Colonic mucosa (tissue), 4 donors: Measurements from ENCODE around the gene SFSWAP. TPM values are rescaled to one million over a fixed set of nuclear protein-coding genes. Genes with fewer than 3 reads are reported as not detected.
"Not testable (repeated sequence)": the region's sequence is repeated elsewhere in the genome, so short reads cannot be mapped to it uniquely, and the experiment has no call there.

Source experiments
- DNase-seq: peaks from one replicate; pipeline ENCODE4 v3.0.0-alpha.2; 2020
- H3K27ac ChIP-seq: fragments of 200-600 bp; one replicate; pipeline ENCODE4 v1.8.0; 2021
- H3K27me3 ChIP-seq: fragments of 200-600 bp; one replicate; pipeline ENCODE4 v1.8.0; 2021
- H3K36me3 ChIP-seq: fragments of 200-600 bp; one replicate; pipeline ENCODE4 v1.8.0; 2021
- H3K4me1 ChIP-seq: fragments of 200-600 bp; one replicate; pipeline ENCODE4 v1.8.0; 2021; ENCODE audit warnings: mild to moderate bottlenecking
- H3K4me3 ChIP-seq: fragments of 200-600 bp; one replicate; pipeline ENCODE4 v1.8.0; 2021
- H3K9ac ChIP-seq, 2 donors: one replicate each; pipeline ENCODE4 v1.7.0; 2013; ENCODE audit warnings: control low read depth in 2 of 2, low read depth in 2 of 2, low read length in 2 of 2
- H3K9me3 ChIP-seq: fragments of 200-600 bp; one replicate; pipeline ENCODE4 v1.8.0; 2021
- CTCF ChIP-seq: fragments of 200-600 bp; IDR thresholded peaks from one replicate; pipeline ENCODE4 v1.8.0; 2022; ENCODE audit warnings: antibody characterized with exemption, mild to moderate bottlenecking
- intact Hi-C: fragments of 100-400 bp; cut with DNase I; formaldehyde crosslinking; loops from one replicate; pipeline ENCODE4 v1.14.1; 2022
- total RNA-seq, 2 donors: library from RNA; stranded (reverse); fragmentation: NEBNext Ultra II Directional in 1 of 2; extraction: Animal tissue kit (Norgen Biotek cat#: 25700) in 1 of 2; gene quantifications; one replicate each; pipeline ENCODE4 v1.2.1, GENCODE V29; 2021
- donor health status: healthy.
- donor health status: DM: no; HTN: no; CAD: no.
- donor health status: DM: no; HTN: no; CAD: no.

SFSWAP gene
- total RNA-seq, 2 donors from 2014 or later, result 28.2 to 35.6 TPM

GRCh38 chr12:131806674-131807073 is 95.8 kb downstream of the SFSWAP start:
- intact Hi-C loops, result no loop called here

GRCh38 chr12:131808744-131809371 is 98.0 kb downstream of the SFSWAP start:
- Histone ChIP-seq H3K36me3 (no peaks in the 10 kb centered on the region), H3K27ac (no peak overlapping the region), H3K4me1 (no peaks in the 10 kb centered on the region), H3K4me3 (peak overlapping the region; percentile 19), H3K9me3 (no peaks in the 10 kb centered on the region), H3K9ac (no peak overlapping the region), H3K27me3 (no peaks in the 10 kb centered on the region)
- no peak for DNase-seq
- TF ChIP-seq CTCF, result no peak
- intact Hi-C loops, result no loop called here

More at GRCh38 chr12:131806674-131807073, 95.8 kb downstream of the SFSWAP start:
- H3K9me3 ChIP-seq, result no peaks in the 10 kb centered on the region
- no peak overlapping the region for H3K27ac ChIP-seq
- H3K9ac ChIP-seq, result no peak overlapping the region
- no peak for DNase-seq
- no peak for TF ChIP-seq CTCF
- no peaks in the 10 kb centered on the region for H3K4me1 ChIP-seq
- H3K36me3 ChIP-seq, result no peaks in the 10 kb centered on the region
- H3K27me3 ChIP-seq, result no peaks in the 10 kb centered on the region
- no peak overlapping the region for H3K4me3 ChIP-seq

- H3K4me1 ChIP-seq, H3K27me3 ChIP-seq, intact Hi-C loops, H3K9ac ChIP-seq, H3K9me3 ChIP-seq, DNase-seq, H3K36me3 ChIP-seq, H3K27ac ChIP-seq, H3K4me3 ChIP-seq: not testable (repeated sequence)
Observed at GRCh38 chr12:131809476-131810254, 98.8 kb downstream of the SFSWAP start.

- no peaks in the 10 kb centered on the region for H3K4me1 ChIP-seq
- no peak overlapping the region for H3K9ac ChIP-seq
- intact Hi-C loops, result no loop called here
- no peak for TF ChIP-seq CTCF
- H3K9me3 ChIP-seq, result no peaks in the 10 kb centered on the region
- no peaks in the 10 kb centered on the region for H3K27me3 ChIP-seq
- H3K27ac ChIP-seq, result no peak overlapping the region
- H3K36me3 ChIP-seq, result no peaks in the 10 kb centered on the region
- no peak for DNase-seq
- H3K4me3 ChIP-seq, result no peak overlapping the region
Observed at GRCh38 chr12:131810726-131811125, 99.8 kb downstream of the SFSWAP start.

GRCh38 chr12:131815131-131815530 is 104.2 kb downstream of the SFSWAP start:
- Histone ChIP-seq H3K9ac (no peak overlapping the region), H3K27ac (no peak overlapping the region), H3K27me3 (no peaks in the 10 kb centered on the region), H3K36me3 (no peaks in the 10 kb centered on the region), H3K4me3 (no peak overlapping the region), H3K9me3 (no peaks in the 10 kb centered on the region), H3K4me1 (no peaks in the 10 kb centered on the region)
- TF ChIP-seq CTCF, result no peak
- no peak for DNase-seq
- intact Hi-C loops, result no loop called here

- no peak for DNase-seq
- Histone ChIP-seq H3K27me3 (no peaks in the 10 kb centered on the region), H3K4me3 (no peak overlapping the region), H3K4me1 (no peaks in the 10 kb centered on the region), H3K9ac (no peak overlapping the region), H3K27ac (no peak overlapping the region), H3K9me3 (no peaks in the 10 kb centered on the region), H3K36me3 (no peaks in the 10 kb centered on the region)
- intact Hi-C loops, result no loop called here
- TF ChIP-seq CTCF, result no peak
Observed at GRCh38 chr12:131816495-131816894, 105.6 kb downstream of the SFSWAP start.
